Stimulated activated CD8-positive, alpha-beta memory T cell treated with anti-CD3 and anti-CD28 coated beads, Interleukin-4, amount 100 ng/mL, for 24 hours (primary cell): ENCODE data around the gene PLLP.

Experiments used
- DNase-seq: peaks from one replicate; pipeline ENCODE4 v3.0.0-alpha.2; 2020; ENCODE audit warnings: low read depth

Gene PLLP

DNA sequence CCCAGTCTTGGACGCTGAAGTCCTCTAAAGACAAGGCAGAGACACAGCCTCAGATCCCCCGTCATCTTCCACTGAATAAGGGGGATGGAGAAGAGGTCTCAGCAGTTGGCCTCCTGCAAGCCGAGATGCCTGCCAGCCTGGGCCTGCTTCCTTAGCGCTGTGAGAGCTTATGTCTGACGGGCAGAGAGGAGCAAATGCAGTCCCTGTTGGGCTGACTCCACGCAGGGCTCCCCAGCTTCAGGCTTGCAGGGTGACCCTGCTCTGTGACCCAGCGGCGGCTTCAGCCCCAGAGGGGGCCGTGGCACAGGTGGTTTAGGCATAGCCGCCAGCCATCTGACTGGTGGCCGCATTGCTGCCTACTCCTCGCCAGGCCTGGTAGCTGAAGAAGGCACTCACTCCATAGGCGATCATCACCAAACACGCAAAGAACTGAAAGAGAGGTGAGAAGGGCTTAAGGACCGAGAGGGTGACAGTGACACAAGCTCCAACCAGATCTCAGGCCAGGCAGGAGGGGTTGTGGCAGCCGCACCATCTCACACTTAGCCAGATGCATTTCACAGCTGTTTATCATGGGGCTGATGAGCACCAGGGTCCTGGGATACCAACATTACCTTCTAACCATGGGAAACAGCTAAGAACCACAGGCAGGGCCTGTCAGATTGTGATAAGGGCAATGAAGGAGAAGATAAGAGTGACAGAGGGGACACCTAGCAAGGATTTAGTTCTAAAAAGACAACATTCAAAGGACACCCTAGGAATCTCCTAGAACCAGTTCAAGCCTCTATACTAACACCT is 27.7 kb downstream of the PLLP start:
- no peak for DNase-seq

DNA sequence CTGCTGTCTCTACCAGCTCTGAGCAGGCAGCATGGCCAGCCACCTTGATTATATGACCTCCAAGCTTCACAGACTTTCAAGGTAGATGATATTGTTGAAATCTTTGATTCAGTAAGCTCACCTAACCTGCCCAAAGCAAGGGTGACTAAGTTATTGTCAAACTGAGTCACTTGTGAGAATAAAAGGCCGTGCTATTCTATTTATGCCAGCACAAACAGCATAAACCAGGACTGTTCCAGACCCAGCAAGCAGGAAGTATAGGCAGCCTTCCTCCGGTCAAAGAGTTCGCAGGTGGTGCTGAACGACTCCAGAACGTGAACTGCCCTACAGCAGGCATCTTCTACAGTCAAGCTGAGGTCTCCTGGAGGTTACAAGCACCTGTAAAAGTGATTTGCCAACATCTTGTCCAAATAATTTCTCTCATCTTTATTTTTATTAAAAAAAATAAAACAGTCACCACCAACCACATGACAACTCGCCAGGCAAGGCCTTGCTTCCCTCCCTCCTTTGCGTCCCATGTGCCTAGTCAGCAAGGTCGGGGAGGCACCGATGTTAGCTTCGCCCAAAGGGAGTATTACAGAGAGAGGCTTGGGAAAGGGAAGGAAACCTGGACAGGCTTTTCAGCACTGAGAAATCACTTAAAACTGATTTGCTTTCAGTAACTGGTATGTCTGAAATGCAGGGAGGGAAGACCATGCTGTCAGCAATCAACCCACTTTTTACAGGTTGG is 28.6 kb downstream of the PLLP start:
- no peak for DNase-seq

DNA sequence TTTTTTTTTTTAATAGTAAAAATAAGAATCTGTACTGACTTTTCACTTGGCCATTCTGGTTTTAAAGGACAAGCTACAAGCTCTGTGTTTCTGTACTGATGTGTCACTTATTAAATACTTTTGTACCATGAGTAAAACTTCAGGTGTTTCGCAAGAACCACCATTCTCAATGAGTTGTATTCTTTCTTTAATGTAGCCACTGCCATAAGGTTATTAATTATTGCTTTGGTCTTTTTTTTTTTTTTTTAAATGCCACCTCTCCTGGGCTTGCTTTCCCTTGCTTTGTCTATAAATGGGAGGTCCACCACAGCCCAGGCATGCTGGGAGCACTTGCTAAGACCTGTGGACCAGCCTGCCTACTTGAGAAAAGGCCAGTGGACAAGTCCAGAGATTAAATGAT is 31.0 kb downstream of the PLLP start:
- no peak for DNase-seq

DNA sequence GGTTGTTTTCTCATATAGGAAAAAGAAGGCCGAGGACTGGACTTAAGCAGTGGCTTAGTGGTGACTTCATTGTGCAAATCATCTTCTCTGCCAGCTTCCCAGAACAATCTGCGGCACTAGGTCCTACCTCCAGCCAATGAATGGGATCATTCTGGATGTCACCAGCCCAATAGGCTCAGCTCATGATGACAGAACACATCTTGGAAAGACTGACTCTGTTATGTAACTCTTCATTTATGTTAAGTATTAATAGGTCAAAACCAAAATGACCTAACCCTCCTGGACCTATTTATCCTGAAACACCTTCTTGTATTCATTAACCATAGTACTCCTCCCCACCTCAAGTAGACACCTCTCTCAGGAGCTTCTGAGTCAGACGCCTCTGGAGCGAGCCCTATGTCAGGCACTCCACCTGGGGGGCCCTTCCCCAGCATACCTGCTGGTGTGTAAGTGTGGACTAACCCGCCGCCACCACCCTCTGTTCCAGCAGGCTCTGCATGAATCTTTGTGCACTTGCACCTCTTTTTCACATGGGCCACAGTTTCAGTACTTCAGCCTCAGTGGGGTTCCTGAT is 32.2 kb downstream of the PLLP start:
- DNase-seq: no peak

DNA sequence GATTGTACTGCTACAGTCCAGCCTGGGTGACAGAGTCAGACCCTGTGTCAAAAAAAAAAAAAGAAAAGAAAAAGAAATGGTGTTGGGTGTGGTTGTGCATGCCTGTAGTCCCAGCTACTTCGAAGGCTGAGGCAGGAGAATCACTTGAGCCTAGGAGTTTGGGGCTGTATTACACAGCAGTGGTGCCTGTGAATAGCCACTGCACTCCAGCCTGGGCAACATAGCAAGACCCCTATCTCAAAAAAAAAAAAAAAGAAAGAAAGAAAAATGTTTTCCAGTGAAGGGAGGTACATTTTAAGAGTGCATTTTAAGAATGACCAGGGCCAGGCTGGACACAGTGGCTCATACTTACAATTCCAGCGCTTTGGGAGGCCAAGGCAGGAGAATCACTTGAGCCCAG is 33.1 kb downstream of the PLLP start:
- no peak for DNase-seq

DNA sequence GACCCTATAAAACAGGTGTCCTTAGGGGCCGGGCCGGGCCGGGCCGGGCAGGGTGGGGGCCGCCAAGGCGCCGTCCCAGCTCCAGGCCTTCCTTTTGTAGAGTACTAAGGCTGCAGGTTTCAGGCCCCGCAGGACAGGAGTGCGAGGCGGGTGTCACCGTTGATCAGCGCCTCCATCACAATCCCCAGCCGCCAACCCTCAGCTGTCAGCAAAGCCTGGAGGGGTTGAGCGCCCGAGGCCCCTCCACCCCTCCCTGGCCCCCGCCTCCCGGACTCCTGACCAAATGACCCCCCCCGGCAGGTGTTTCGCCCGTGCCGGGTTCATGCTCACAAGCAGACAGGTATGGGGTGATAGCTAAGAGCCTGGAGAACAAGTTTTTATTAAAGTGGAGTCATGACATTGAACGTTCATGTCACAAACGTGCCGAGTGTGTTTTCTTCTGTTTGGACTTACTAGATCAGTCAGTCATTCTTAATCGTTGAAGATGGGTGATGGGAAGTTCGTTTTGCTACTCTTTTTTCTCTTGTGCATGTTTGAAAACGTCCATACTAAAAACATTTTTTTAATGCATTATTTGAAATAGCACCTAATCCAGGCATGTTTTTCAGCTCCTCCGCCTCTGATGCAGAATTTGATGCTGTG is 38.9 kb downstream of the PLLP start:
- DNase-seq: no peak

DNA sequence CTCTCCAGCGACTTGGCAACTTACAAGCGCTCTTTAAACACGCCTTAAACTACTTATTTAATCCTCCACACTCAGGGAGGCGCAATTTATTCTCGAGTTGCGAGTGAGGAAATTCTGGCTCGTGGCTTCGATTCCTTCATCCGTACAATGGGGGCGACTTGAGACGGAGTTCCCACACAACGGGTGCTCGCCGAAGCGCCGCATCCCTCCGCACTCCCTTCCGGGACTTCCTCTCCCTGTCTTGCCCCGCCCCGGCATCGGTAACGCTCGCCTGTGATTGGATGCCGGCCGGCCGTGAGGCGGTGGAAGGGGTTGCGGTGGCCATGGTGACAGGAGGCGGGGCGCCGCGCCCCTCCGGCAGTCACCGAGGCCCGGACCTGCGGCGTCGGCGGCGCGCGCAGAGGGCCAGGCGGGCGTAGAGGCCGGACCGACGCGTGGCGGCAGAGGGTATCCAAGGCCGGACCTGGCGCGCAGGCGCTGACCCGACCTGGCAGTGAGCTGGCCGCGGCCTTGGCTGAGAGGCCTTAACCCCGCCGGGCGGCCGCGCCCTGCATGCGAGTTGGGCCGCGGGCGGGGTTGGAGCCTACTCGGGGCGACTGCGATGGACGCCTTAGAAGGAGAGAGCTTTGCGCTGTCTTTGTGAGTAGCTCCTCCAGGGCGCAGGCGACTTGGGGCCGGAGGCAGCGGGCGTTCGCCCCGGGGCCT is 39.6 kb downstream of the PLLP start, which contains the start of gene ARL2BP:
ARL2BP (plus strand) TSS at position 493 of the 705 bp plus-strand sequence; CDS start at position 602, 109 bp downstream.
- peak; percentile 97 for DNase-seq

DNA sequence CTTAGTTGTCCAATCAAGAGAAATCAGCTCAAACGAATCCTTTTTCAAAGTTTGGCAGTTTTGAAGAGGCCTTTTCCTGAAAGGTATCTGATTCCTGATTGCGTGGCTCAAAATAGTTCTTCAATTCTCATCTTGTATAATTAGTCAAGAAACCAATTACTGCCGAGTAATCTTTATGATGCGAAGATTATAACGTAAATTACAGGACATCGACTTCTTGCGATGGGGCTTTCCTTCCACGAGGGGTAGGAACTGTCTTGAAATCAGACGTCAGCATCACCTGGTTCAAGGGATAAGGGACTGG is 40.1 kb downstream of the PLLP start:
- no peak for DNase-seq

DNA sequence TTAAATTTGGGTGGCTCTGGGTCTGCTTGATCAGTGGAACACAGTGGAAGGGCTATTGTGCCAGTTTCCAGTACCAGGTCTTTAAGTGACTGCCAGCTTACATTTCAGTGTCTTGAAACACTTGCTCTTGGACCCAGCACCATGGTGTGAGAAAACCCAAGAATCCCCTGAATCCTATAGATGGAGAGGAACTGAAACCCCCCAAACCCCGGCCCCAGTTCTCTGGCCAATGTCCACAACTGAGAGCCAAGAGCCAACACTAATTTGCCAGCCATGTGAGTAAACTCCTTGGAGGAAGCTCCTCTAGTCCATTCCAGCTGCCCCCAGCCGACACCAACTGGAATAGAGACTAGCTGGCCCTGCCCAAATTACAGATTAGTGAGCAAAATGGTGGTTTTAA is 41.8 kb downstream of the PLLP start:
- DNase-seq: no peak

DNA sequence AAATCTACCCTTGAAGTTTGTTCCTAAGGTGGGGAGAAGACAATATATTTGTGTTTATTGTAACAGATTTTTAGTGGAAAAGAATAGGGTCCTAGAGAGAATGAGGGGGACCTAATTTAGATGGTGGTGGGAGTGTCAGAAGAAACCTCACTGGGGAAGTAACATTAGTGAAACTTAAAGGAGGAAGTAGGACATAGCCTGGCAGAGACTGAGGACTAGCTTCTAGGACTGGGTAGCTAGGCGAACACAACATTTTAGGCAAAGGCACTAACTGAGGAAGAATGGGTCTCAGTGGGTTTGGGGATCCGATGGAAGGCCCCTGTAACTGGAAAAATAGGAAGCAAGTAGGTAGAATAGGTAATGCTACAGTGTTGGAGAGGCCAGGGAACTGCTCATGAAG is 43.6 kb downstream of the PLLP start:
- DNase-seq: no peak

DNA sequence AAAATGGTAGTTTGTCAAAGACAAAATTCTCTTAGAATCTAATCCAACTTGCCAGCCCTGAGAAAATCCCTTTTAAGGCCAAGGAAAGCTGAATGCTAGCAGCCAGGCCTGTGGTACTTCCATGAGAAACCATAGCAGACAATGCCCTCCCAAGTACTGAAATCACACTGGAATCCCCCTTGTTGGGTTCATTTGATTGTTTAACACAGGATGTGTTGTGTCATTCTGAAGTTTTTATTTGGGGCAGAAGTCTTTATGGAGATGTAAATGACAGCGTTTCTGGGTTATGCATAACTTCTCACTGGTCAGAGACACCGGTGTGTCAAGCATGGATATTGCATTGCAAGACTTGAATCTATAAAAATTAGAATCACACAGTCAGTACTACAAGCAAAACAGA is 45.4 kb downstream of the PLLP start:
- DNase-seq: no peak

DNA sequence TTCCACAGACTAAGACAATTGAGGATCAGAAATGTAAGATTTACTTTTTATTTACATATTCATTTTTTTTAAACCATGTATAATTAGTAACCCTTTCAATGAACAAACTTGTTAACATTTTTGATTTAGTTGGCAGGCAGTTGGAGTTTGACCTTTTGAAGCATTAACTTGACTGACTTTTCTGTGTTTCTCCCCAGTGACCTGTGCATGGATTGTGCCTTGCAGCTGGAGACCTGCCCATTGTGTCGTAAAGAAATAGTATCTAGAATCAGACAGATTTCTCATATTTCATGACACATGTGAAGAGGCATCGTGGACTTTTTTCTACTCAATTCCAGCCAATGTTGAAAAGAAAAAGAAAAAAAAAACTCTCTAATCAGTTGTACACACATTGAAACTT is 45.8 kb downstream of the PLLP start:
- DNase-seq: no peak

DNA sequence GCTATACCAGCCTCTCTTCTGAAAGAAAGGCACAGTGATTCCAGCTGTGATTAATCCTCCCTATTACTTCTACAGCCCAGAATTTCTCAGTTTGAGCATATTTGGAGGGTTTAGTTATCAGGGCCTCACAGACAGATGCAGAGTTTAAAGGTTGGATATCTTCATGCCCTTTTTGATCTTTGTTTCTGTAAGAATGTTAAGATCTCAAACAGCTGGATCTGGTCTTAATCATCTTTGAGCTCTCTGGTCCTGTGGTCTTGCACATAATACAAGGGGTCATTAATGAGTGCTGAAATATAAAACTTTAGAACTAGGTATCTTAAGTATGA is 48.5 kb downstream of the PLLP start:
- no peak for DNase-seq

DNA sequence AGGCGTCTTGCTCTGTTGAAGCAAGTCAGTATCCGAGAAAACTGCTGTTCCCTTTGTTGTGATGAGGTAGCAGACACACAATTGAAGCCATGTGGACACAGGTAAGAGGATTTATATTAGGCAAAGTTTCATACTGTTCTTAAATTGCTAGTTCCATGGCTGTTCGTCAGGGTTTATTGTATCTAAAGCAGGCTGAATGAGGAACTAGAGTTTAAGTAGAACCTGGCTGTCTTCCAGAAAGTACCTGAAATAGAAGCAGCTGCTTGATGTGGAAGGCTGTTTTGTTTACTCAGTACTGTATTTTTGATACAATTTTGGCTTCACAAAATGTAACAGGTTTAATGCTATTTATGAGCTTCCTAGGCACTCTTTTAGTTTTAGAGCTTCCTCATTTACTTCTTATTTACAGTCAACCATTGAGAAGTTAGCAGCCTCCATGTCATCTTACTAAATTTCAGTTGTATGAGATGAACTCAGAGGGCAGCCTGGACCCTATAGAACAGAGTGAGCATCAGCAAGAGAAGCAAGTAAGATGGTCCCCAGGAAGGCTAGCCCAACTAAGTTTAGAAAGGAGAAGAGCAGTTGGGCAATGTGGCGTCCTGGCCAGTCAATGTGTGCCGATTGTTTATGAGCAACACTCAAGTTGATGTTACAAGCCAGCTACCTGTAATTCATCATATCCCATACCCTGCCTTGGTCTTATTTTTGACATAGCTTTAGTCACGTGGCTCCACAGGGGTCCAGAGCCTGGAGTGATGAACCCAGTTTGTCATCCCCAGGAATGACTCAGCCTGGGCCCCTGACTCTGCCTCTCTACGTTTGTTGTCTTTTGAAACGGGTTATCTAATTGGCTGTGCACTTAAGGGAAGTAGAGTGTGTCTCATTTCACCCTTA is 49.1 kb downstream of the PLLP start:
- DNase-seq: no peak

DNA sequence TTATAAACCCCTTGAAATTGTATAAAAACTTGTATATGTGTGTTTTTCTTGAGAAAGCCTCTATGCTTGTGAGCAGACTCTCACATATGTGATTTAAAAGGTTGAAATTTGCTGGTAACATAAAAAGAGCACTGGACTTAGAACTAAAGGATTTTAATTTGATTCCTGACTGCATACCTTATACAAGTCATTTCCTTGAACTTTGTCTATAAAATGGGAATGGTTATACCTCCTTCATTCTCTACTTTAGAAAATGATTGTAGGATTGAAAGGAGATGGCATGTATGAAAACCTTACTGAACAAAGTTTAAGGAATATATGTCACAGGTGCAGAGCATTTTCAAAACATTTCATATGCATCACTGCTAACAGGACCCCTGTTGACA is 49.8 kb downstream of the PLLP start:
- DNase-seq: no peak

DNA sequence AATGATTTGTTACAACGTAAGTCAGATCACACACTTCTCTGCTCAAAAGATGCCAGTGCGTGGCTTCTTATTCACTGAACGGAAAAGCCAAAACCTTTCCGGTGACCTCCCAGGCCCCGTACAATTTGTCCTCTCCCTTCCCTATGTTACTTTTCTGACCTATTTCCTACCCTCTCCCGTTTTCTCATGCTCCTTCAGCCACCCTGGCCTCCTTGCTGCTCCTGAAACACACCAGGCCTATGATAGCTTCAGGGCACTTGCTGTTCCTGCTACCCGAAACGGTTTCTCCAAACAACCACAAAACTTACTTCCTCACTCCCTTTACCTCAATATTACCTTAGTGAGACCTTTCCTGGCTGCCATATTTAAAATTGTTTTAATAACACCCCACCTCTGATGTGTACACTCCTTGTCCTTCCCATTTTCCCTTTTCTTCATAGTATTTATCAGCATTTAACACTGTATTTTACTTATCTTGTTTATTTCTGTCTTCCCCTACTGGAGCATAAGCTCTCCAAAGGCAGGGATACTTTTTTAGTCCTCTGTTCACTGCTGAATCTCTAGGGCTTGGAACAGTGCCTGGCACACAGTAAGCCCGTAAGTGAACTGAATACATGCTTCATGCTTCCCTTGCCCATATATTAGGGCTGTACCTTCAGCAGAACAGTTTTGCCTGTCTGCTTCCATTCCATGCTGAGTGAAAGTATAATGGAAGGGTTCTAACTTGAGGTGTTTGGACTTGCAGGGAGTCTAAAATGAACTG is 50.3 kb downstream of the PLLP start:
- no peak for DNase-seq

DNA sequence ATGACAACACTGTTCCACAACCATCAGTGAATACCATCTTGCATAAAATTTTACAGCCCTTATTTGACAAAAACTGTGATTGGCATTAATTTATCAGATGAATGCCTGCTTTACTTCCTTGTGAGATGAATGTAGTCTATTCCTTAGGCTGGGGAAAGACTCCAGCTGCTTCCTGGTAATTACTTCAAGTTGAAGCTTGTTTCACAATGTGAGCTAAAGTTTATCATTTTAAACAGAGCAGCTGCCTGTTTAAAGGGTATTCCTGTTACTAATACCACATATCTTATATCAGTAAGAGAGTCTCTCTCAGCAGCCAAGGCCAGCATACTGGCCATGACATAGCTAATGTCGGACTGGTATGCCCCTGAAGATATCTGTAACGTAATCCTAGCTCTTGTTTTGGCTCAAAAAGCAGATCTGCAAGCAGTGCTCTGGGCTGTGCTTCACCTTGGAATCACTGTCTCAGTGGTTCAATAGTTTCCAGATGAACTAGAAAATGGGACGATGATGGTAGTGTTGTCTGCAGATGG is 52.6 kb downstream of the PLLP start:
- DNase-seq: no peak

DNA sequence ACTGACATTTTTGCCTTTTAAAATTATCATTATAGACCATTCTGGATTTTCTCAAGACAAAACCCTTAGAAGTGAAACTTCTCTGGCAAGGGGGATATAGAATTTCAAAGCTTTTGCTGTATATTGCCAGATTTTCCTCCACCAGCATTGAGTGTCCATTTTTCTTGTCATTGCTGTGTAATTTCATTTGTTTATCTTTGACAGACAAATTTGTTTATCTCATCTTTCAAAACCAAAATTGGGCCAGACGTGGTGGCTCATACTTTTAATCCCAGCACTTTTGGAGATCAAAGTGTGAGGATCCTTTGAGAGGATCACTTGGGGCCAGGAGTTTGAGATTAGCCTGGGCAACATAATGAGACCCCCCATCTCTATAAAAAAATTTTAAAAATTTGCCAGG is 55.4 kb downstream of the PLLP start:
- no peak for DNase-seq

DNA sequence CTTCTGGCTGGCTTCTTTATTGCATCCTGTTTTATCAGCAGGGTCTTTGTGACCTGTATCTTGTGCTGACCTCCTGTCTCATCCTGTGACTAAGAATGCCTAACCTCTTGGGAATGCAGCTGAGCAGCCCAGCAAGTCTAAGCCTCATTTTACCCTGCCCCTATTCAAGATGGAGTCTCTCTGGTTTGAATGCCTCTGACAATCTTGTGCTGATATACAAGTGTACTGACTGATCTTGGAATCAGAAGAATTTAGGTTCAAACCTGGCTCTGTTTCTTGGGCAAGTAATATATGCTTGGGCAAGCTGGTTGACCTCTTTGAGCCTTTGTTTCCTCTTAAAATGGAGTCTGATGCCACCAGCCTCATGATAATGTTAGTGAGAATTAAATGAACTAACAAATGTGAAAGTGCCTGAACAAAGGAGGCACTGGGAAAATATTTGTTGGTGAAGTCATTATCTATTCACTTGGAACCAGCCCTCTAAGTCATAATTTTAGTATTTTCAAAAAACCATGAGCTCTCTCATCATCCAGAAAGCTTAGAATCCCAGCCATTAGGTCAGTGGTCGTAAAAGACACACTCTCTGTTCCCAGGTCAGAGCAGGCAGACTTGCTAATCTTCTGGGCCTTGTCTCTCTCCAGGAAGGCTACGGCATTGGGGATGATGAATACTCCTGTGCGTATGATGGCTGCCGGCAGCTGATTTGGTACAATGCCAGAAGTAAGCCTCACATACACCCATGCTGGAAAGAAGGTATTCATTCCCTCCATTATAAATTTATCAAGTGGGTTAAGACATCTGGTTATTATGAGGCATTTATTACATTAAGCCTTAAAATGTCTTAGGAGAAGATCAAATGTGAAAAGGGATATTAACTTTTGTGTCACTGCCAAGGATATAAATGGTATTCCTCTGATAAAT is 57.5 kb downstream of the PLLP start:
- DNase-seq: no peak
